Activated CD8-positive, alpha-beta memory T cell treated with anti-CD3 and anti-CD28 coated beads, Interleukin-2, amount 50 U/mL, for 24 hours (primary cell): Measurements from ENCODE around the gene ZNF774.
A peak's percentile ranks its signal among the peaks of the same experiment; 100 is the strongest.
"Not testable (repeated sequence)": the region's sequence is repeated elsewhere in the genome, so short reads cannot be mapped to it uniquely, and the experiment has no call there.

Experiments
- DNase-seq: peaks from one replicate; pipeline ENCODE4 v3.0.0-alpha.2; 2020; ENCODE audit errors: extremely low read depth

The ZNF774 gene

GRCh38 chr15:90345857-90346256, 6.2 kb upstream of the ZNF774 start:
- no peak for DNase-seq

- DNase-seq = not testable (repeated sequence)
Observed at GRCh38 chr15:90347431-90348065, 4.5 kb upstream of the ZNF774 start.

DNA sequence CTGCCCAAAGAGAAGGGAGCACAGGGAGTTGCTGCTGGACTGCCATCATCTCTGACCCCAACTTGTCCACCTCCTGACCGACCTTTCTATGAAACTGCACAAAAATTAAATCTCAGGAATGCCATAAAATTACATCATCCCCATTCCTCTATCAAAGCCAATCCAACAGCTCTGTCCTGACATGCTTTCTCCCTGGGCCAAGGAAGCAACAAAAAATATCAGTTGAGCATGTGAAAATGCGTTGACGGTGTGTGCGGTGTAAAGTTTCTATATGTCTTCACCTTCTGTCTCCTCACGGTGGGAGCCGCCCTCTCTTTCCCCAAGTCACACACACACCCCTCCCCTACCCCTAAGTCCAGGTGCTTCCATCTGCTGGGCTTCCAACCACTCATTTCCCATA, 3.6 kb upstream of the ZNF774 start:
- no peak for DNase-seq

- DNase-seq = no peak
Observed at GRCh38 chr15:90349072-90349471, 3.0 kb upstream of the ZNF774 start.

GRCh38 chr15:90349821-90350220, 2.3 kb upstream of the ZNF774 start:
- no peak for DNase-seq

- no peak for DNase-seq
Observed at GRCh38 chr15:90351479-90352106, 491 bp upstream of the ZNF774 start.

DNA sequence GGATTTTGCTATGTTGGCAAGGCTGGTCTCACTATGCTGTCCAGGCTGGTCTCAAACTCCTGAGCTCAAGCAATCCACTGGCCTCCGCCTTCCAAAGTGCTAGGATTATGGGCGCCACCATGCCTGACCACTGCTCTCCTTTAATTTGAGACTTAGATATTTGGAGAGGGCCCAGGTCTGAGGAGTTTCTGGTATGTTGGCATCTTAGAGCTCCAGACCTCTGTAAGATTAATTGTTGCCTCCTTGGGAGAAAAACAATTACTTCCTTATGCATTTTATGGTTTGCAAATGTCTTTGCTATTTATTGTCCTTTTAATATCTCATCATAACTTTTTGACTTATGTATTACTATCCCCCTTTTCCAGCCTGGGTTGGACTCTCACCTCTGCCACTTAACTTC, 2.9 kb downstream of the ZNF774 start:
- DNase-seq = no peak

GRCh38 chr15:90358124-90359033, 6.3 kb downstream of the ZNF774 start:
- DNase-seq = no peak

- no peak for DNase-seq
Observed at GRCh38 chr15:90360746-90361145, 8.7 kb downstream of the ZNF774 start.

GRCh38 chr15:90362936-90363212, 10.8 kb downstream of the ZNF774 start:
- no peak for DNase-seq

GRCh38 chr15:90364251-90364650, 12.2 kb downstream of the ZNF774 start:
- no peak for DNase-seq

DNA sequence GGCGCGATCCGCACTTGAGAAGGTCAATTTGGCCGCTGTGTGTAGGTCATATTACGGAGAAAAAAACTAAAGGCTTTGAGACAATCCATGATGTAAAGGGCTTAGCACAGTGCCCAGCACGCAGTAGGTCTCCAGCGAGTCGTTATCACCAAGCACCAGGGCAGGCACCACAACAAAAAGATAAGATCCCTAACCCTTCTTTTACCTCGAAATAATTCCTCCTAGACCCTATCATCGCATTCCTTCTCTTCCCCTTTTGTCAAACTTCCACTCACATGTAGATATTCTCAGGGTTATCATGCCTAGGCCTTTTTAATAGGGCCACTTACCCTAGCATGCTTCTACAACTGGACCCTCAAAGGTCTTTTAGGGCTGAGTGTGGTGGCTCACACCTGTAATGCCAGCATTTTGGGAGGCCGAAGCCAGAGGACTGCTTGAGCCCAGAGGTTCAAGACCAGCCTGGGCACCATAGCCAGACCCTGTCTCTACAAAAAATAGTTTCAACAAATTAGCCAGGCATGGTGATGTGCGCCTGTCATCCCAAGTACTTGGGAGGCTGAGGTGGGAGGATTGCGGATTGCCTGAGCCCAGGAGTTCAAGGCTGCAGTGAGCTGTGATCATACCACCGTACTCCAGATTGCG, 13.5 kb downstream of the ZNF774 start:
- no peak for DNase-seq

DNA sequence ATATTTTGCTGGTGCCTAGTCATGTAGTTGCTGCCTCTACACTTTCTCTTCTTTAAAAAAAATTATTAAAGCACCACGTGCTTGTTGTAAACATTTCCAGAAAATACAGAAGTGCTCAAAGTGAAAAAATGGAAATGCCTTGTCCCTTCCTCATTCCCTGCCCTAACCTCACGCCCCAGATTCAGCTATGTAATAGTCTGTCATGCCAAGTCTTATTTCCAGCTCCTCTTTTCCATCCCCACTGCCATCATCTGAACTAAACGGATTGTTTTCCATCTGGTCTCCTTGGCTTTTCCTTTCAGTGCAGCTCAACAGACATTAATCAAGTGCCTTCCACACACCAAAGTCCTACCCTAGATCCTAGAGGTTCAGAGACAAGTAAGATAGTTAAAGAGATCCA, 15.5 kb downstream of the ZNF774 start:
- DNase-seq = no peak

DNA sequence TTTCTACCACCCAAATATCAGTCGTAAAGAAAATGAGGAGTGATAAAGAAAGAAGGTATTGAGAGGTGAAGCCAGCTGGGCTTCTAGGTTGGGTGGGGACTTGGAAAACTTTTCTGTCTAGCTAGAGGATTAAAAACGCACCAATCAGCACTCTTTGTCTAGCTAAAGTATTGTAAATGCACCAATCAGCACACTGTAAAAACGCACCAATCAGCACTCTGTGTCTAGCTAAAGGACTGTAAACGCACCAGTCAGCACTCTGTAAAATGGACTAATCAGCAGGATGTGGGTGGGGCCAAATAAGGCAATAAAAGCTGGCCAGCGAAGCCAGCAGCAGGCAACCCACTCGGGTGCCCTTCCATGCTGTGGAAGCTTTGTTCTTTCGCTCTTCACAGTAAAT, 23.0 kb downstream of the ZNF774 start:
- DNase-seq = no peak

DNA sequence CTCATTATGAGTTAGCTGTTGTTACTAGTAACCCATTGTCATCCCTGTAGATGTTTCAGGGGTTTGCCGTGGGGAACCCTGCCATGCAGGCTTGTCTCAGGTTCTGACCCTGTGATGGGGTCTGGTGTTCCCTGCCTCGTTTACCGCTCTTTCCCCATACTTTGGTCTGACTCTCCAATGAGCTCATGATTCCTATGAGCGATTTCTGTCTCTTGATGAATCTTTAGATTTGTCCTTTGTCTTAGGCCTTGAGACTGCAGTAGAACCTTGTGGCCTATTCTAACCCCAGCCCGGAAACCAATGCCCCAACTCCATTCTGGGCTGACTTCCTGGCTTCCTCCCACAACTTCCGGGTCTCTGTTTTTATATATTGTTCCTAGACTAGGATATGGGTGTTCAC, 24.7 kb downstream of the ZNF774 start:
- no peak for DNase-seq

DNA sequence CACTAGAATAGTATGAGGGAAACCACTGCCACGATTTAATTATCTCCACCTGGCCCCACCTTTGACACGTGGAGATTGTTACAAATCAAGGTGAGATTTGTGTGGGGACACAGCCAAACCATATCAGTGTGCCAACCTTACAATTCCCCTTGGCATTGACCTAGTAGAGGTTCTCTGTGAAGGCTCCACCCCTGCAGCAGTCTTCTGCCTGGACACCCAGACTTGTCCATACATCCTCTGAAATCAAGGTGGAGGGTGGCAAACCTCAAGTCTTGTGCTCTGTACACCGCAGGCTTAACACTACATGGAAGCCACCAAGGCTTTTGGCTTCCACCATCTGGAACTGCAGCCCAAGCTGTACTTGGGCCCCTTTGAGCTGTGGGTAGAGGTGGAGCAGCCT, 27.2 kb downstream of the ZNF774 start:
- DNase-seq = no peak

- no peak for DNase-seq
Observed at GRCh38 chr15:90381515-90381914, 29.4 kb downstream of the ZNF774 start.

- DNase-seq = no peak
Observed at GRCh38 chr15:90382320-90382719, 30.2 kb downstream of the ZNF774 start.

DNA sequence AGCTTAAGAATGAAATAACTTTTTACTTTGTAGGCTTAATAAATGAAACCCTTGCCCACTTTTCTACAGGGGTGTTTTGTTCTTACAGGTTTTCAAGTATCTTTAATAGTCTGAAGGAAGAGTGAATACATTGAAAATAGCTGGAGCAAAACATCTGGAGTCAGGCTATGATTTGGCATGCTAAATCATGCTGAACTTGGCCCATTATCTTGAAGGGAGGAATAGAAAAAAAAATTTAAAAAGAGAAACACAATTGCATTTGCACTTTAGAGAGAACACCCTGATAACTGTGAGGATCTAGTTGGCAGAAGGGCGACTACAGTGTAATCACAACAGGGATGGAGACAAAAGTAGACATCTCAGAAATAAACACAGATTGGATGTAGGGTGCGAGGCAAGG, 34.1 kb downstream of the ZNF774 start:
- no peak for DNase-seq

DNA sequence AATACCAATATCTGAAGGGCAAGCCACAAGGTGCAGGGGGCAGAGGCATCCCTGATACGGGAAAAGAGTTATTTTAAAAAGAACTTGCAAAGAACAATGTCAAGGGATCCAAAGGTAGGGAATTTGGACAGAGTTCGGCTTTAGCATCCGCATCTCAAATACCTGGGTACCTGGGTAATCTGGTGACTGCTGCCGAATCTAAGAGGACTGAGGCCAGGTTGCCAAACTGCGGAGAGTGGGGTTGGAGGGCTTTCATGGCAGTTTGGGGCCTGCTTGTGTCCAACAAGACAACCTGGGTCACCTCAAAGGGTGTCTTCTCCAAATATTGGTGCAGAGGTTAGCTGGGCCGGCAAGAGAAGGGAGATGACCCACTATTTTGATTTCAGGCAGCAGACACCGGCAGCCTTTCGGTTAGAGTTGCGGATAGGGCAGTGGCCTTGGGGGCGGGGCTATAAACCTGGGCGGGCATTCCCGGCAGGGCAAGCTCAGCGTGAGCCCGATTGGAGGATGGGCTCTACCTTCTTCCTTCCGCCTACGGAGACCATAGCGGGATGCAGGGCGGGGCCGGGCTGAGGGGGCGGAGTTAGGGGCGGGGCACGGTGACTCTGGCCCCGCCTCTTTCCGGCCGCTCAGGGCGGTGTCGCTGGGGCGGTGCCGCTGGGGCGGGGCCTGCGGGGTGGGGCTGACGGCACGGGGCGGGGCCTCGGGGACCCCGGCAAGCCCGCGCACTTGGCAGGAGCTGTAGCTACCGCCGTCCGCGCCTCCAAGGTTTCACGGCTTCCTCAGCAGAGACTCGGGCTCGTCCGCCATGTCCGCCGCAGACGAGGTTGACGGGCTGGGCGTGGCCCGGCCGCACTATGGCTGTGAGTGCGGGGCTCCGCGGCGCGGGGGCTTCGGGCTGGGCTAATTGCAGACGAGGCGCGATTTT, 35.7 kb downstream of the ZNF774 start, which contains the start of gene IQGAP1:
Gene IQGAP1, plus strand, starts transcription at position 709 of the 928 bp plus-strand sequence. Its CDS starts 100 bp downstream, at position 809.
- peak; percentile 94 for DNase-seq
